ENCODE measurements around the gene TMC2.

TMC2 gene

GRCh38 chr20:2658414-2659354, 122.3 kb downstream of the TMC2 start:
- Histone ChIP-seq H3K9ac (ENCODE audit: low read length) (no peak overlapping the region), H3K9me3 (ENCODE audit: insufficient read depth, low read length) (no peaks in the 10 kb centered on the region), H3F3A (ENCODE audit: insufficient read depth) (peaks cover 67% of the 10 kb centered on the region), H3K27ac (ENCODE audit: low read depth, low read length) (no peak overlapping the region), H4K20me1 (ENCODE audit: low read depth, low read length) (peaks cover 24% of the 10 kb centered on the region; the same call in 1 of the 2 replicates), H3K9me2 (replicated peaks; ENCODE audit: insufficient read depth, low read length) (no peaks in the 10 kb centered on the region), H3K79me2 (ENCODE audit: insufficient read depth, low read length) (peaks cover 27% of the 10 kb centered on the region), H2AFZ (ENCODE audit: low read depth, low read length, severe bottlenecking) (no peak overlapping the region), H3K27me3 (ENCODE audit: low read length) (no peaks in the 10 kb centered on the region), H3K4me3 (ENCODE audit: insufficient read depth, low read length, poor library complexity, severe bottlenecking) (no peak overlapping the region), H3K4me2 (ENCODE audit: low read depth, low read length, poor library complexity, severe bottlenecking) (no peak overlapping the region), H3K36me3 (ENCODE audit: low read length) (peaks cover 37% of the 10 kb centered on the region)
- TF ChIP-seq CTCF (IDR thresholded peaks at IDR 0.05; ENCODE audit: insufficient read depth, low read length, poor library complexity, severe bottlenecking) (no peak), EZH2phosphoT487 (conservative IDR thresholded peaks at IDR 0.05; ENCODE audit: low read length) (no peak)

GRCh38 chr20:2659547-2659946, 123.2 kb downstream of the TMC2 start:
- H3K36me3 ChIP-seq (ENCODE audit: low read length) = peaks cover 29% of the 10 kb centered on the region
- H4K20me1 ChIP-seq (ENCODE audit: low read depth, low read length) = peaks cover 15% of the 10 kb centered on the region; the same call in 1 of the 2 replicates
- no peak overlapping the region for H3K4me3 ChIP-seq (ENCODE audit: insufficient read depth, low read length, poor library complexity, severe bottlenecking)
- no peak overlapping the region for H3K27ac ChIP-seq (ENCODE audit: low read depth, low read length)
- TF ChIP-seq EZH2phosphoT487 (conservative IDR thresholded peaks at IDR 0.05; ENCODE audit: low read length) = no peak
- no peak for TF ChIP-seq CTCF (IDR thresholded peaks at IDR 0.05; ENCODE audit: insufficient read depth, low read length, poor library complexity, severe bottlenecking)
- H3K9me3 ChIP-seq (ENCODE audit: insufficient read depth, low read length) = no peaks in the 10 kb centered on the region
- H3K4me2 ChIP-seq (ENCODE audit: low read depth, low read length, poor library complexity, severe bottlenecking) = no peak overlapping the region
- H3K9ac ChIP-seq (ENCODE audit: low read length) = no peak overlapping the region
- H3K27me3 ChIP-seq (ENCODE audit: low read length) = no peaks in the 10 kb centered on the region
- no peaks in the 10 kb centered on the region for H3K9me2 ChIP-seq (replicated peaks; ENCODE audit: insufficient read depth, low read length)
- no peak overlapping the region for H2AFZ ChIP-seq (ENCODE audit: low read depth, low read length, severe bottlenecking)
- H3F3A ChIP-seq (ENCODE audit: insufficient read depth) = peaks cover 59% of the 10 kb centered on the region
- peaks cover 22% of the 10 kb centered on the region for H3K79me2 ChIP-seq (ENCODE audit: insufficient read depth, low read length)

- H3K9me2 ChIP-seq (replicated peaks; ENCODE audit: insufficient read depth, low read length) = no peaks in the 10 kb centered on the region
- peaks cover 12% of the 10 kb centered on the region; the same call in 1 of the 2 replicates for H3K79me2 ChIP-seq (ENCODE audit: insufficient read depth, low read length)
- H3K4me2 ChIP-seq (ENCODE audit: low read depth, low read length, poor library complexity, severe bottlenecking) = peak overlapping the region; percentile 86
- no peaks in the 10 kb centered on the region for H3K9me3 ChIP-seq (ENCODE audit: insufficient read depth, low read length)
- H3K4me3 ChIP-seq (ENCODE audit: insufficient read depth, low read length, poor library complexity, severe bottlenecking) = peak overlapping the region; percentile 80
- no peak overlapping the region for H3K27ac ChIP-seq (ENCODE audit: low read depth, low read length)
- H3K9ac ChIP-seq (ENCODE audit: low read length) = peak overlapping the region; percentile 77
- no peak overlapping the region for H2AFZ ChIP-seq (ENCODE audit: low read depth, low read length, severe bottlenecking)
- peaks cover 24% of the 10 kb centered on the region for H3F3A ChIP-seq (ENCODE audit: insufficient read depth)
- H4K20me1 ChIP-seq (ENCODE audit: low read depth, low read length) = no peaks in the 10 kb centered on the region
- TF ChIP-seq CTCF (IDR thresholded peaks at IDR 0.05; ENCODE audit: insufficient read depth, low read length, poor library complexity, severe bottlenecking) (no peak), EZH2phosphoT487 (conservative IDR thresholded peaks at IDR 0.05; ENCODE audit: low read length) (no peak)
- H3K27me3 ChIP-seq (ENCODE audit: low read length) = no peaks in the 10 kb centered on the region
- H3K36me3 ChIP-seq (ENCODE audit: low read length) = no peaks in the 10 kb centered on the region
These were observed 127.1 kb downstream of the TMC2 start for GRCh38 chr20:2663364-2663886.
